IPS-11a (cell line): ENCODE results near the gene GRIPAP1.
"Not testable (repeated sequence)": the region's sequence is repeated elsewhere in the genome, so short reads cannot be mapped to it uniquely, and the experiment has no call there.

ENCODE experiments used
- H3K4me3 ChIP-seq: one replicate; pipeline ENCODE4 v1.5.1; 2013; ENCODE audit warnings: low read depth, low read length, control low read depth

The GRIPAP1 gene

GRCh38 chrX:48997865-48998264 lies 4.2 kb downstream of the GRIPAP1 start:
- H3K4me3 ChIP-seq: no peak overlapping the region

- H3K4me3 ChIP-seq: no peak overlapping the region
Measured at GRCh38 chrX:48997455-48997854, 4.6 kb downstream of the GRIPAP1 start.

GRCh38 chrX:48996969-48997368 lies 5.1 kb downstream of the GRIPAP1 start:
- H3K4me3 ChIP-seq: no peak overlapping the region

GRCh38 chrX:48992341-48992740 lies 9.7 kb downstream of the GRIPAP1 start:
- no peak overlapping the region for H3K4me3 ChIP-seq

GRCh38 chrX:48989483-48989882 lies 12.6 kb downstream of the GRIPAP1 start:
- H3K4me3 ChIP-seq: no peak overlapping the region

GRCh38 chrX:48983896-48984295 lies 18.2 kb downstream of the GRIPAP1 start:
- no peak overlapping the region for H3K4me3 ChIP-seq

GRCh38 chrX:48983081-48983480 lies 19.0 kb downstream of the GRIPAP1 start:
- no peak overlapping the region for H3K4me3 ChIP-seq

- no peak overlapping the region for H3K4me3 ChIP-seq
Measured at GRCh38 chrX:48981178-48981577, 20.9 kb downstream of the GRIPAP1 start.

GRCh38 chrX:48980341-48980740 lies 21.7 kb downstream of the GRIPAP1 start:
- H3K4me3 ChIP-seq: not testable (repeated sequence)

- H3K4me3 ChIP-seq: no peak overlapping the region
Measured at GRCh38 chrX:48978226-48978625, 23.8 kb downstream of the GRIPAP1 start.

GRCh38 chrX:48976086-48976485 lies 26.0 kb downstream of the GRIPAP1 start:
- no peak overlapping the region for H3K4me3 ChIP-seq

- H3K4me3 ChIP-seq: no peak overlapping the region
Measured at GRCh38 chrX:48975541-48975940, 26.5 kb downstream of the GRIPAP1 start.

GRCh38 chrX:48975041-48975440 lies 27.0 kb downstream of the GRIPAP1 start:
- H3K4me3 ChIP-seq: no peak overlapping the region

GRCh38 chrX:48974574-48974973 lies 27.5 kb downstream of the GRIPAP1 start:
- no peak overlapping the region for H3K4me3 ChIP-seq

GRCh38 chrX:48974033-48974432 lies 28.0 kb downstream of the GRIPAP1 start:
- H3K4me3 ChIP-seq: no peak overlapping the region

GRCh38 chrX:48972220-48973164 lies 29.6 kb downstream of the GRIPAP1 start:
- peak overlapping the region; percentile 48 for H3K4me3 ChIP-seq

GRCh38 chrX:48971249-48972219 lies 30.5 kb downstream of the GRIPAP1 start, which contains the start of gene KCND1:
Gene KCND1, minus strand, starts transcription at chrX:48971844. Its CDS starts 1,573 bp downstream, at chrX:48970271.
- peak within 1 kb of the TSS; percentile 48 for H3K4me3 ChIP-seq

- no peak overlapping the region for H3K4me3 ChIP-seq
Measured at GRCh38 chrX:48969471-48969870, 32.6 kb downstream of the GRIPAP1 start.

- no peak overlapping the region for H3K4me3 ChIP-seq
Measured at GRCh38 chrX:48968377-48968776, 33.7 kb downstream of the GRIPAP1 start.

- H3K4me3 ChIP-seq: no peak overlapping the region
Measured at GRCh38 chrX:48966796-48967579, 35.1 kb downstream of the GRIPAP1 start.

- no peak overlapping the region for H3K4me3 ChIP-seq
Measured at GRCh38 chrX:48965959-48966358, 36.1 kb downstream of the GRIPAP1 start.
